Erythroblast (primary cell): Measurements from ENCODE around the gene OPRPN.

Source experiments
- DNase-seq, 2 experiments: peaks; one replicate each; lab custom pipeline; 2025; lab: John Stamatoyannopoulos, UW
- GATA1 ChIP-seq: IDR thresholded peaks from 2 replicates; pipeline ENCODE4 v1.6.1; 2011; ENCODE audit warnings: low read depth, mild to moderate bottlenecking, control low read depth, low read length, moderate library complexity
- POLR2A ChIP-seq: IDR thresholded peaks from 2 replicates; pipeline ENCODE4 v1.6.1; 2011; ENCODE audit warnings: mild to moderate bottlenecking, low read length

OPRPN gene

GRCh38 chr4:70397580-70397979 is at the start of gene OPRPN:
OPRPN (plus strand) TSS chr4:70397940; CDS start chr4:70399286, 1,346 bp downstream.
- TF ChIP-seq POLR2A (no peak), GATA1 (no peak)
- no peak for DNase-seq

- TF ChIP-seq GATA1 = no peak
- no peak for DNase-seq
Observed at GRCh38 chr4:70356185-70356584, 41.6 kb upstream of the OPRPN start.

GRCh38 chr4:70359115-70359661 is 38.6 kb upstream of the OPRPN start:
- no peak for TF ChIP-seq GATA1
- no peak for TF ChIP-seq POLR2A
- no peak for DNase-seq

GRCh38 chr4:70360460-70360859 is 37.3 kb upstream of the OPRPN start, which contains the start of gene SMR3A:
SMR3A (plus strand) TSS chr4:70360760; CDS start chr4:70362116, 1,356 bp downstream.
- no peak for TF ChIP-seq GATA1
- TF ChIP-seq POLR2A = no peak
- no peak for DNase-seq

GRCh38 chr4:70364002-70364401 is 33.7 kb upstream of the OPRPN start:
- DNase-seq = no peak
- TF ChIP-seq POLR2A (no peak), GATA1 (no peak)

- DNase-seq = no peak
- no peak for TF ChIP-seq POLR2A
Observed at GRCh38 chr4:70365479-70365878, 32.3 kb upstream of the OPRPN start.

GRCh38 chr4:70367813-70368212 is 29.9 kb upstream of the OPRPN start:
- TF ChIP-seq POLR2A = no peak
- TF ChIP-seq GATA1 = no peak
- DNase-seq = no peak

GRCh38 chr4:70371987-70372386 is 25.8 kb upstream of the OPRPN start:
- TF ChIP-seq POLR2A (no peak), GATA1 (no peak)

GRCh38 chr4:70372760-70373159 is 25.0 kb upstream of the OPRPN start:
- DNase-seq = no peak
- no peak for TF ChIP-seq POLR2A
- TF ChIP-seq GATA1 = no peak

More at GRCh38 chr4:70371987-70372386, 25.8 kb upstream of the OPRPN start:
- DNase-seq = no peak

GRCh38 chr4:70380578-70380977 is 17.2 kb upstream of the OPRPN start:
- TF ChIP-seq GATA1 = no peak
- TF ChIP-seq POLR2A = no peak
- DNase-seq = no peak

- DNase-seq = no peak
- TF ChIP-seq GATA1 (no peak), POLR2A (no peak)
Observed at GRCh38 chr4:70382691-70383181, 15.0 kb upstream of the OPRPN start, which contains the start of gene SMR3B. SMR3B (plus strand) TSS chr4:70383131; CDS start chr4:70384511, 1,380 bp downstream.

- TF ChIP-seq POLR2A (no peak), GATA1 (no peak)
- DNase-seq = no peak
Observed at GRCh38 chr4:70392057-70392776, 5.5 kb upstream of the OPRPN start.

GRCh38 chr4:70399319-70399718 is 1.6 kb downstream of the OPRPN start:
- no peak for DNase-seq
- TF ChIP-seq GATA1 (no peak), POLR2A (no peak)

- TF ChIP-seq POLR2A (no peak), GATA1 (no peak)
- no peak for DNase-seq
Observed at GRCh38 chr4:70402762-70403161, 5.0 kb downstream of the OPRPN start.
